GM19395 (cell line): ENCODE measurements around the gene HLA-G.
"Not testable (repeated sequence)": the region's sequence is repeated elsewhere in the genome, so short reads cannot be mapped to it uniquely, and the experiment has no call there.

Experiments used
- ATAC-seq: cut with Tn5 transposase; IDR thresholded peaks from one replicate; pipeline ENCODE4 v1.9.1; 2021; ENCODE audit warnings: mild to moderate bottlenecking, moderate library complexity; ENCODE audit not compliant: unreplicated experiment

HLA-G gene

DNA sequence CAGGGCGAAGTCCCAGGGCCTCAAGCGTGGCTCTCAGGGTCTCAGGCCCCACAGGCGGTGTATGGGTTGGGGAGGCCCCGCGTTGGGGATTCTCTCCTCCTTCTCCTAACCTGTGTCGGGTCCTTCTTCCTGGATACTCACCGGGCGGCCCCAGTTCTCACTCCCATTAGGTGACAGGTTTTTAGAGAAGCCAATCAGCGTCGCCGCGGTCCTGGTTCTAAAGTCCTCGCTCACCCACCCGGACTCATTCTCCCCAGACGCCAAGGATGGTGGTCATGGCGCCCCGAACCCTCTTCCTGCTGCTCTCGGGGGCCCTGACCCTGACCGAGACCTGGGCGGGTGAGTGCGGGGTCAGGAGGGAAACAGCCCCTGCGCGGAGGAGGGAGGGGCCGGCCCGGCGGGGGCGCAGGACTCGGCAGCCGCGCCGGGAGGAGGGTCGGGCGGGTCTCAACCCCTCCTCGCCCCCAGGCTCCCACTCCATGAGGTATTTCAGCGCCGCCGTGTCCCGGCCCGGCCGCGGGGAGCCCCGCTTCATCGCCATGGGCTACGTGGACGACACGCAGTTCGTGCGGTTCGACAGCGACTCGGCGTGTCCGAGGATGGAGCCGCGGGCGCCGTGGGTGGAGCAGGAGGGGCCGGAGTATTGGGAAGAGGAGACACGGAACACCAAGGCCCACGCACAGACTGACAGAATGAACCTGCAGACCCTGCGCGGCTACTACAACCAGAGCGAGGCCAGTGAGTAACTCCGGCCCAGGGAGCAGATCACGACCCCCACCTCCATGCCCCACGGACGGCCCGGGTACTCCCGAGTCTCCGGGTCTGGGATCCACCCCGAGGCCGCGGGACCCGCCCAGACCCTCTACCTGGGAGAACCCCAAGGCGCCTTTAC is at the start of gene HLA-G:
Gene HLA-G, plus strand, starts transcription at position 247 of the 892 bp plus-strand sequence. Its CDS starts 20 bp downstream, at position 267.
- ATAC-seq = no peak

- ATAC-seq = not testable (repeated sequence)
Measured at GRCh38 chr6:29780019-29780698, 47.5 kb upstream of the HLA-G start.

- no peak for ATAC-seq
Measured at GRCh38 chr6:29789176-29789575, 38.4 kb upstream of the HLA-G start.

DNA sequence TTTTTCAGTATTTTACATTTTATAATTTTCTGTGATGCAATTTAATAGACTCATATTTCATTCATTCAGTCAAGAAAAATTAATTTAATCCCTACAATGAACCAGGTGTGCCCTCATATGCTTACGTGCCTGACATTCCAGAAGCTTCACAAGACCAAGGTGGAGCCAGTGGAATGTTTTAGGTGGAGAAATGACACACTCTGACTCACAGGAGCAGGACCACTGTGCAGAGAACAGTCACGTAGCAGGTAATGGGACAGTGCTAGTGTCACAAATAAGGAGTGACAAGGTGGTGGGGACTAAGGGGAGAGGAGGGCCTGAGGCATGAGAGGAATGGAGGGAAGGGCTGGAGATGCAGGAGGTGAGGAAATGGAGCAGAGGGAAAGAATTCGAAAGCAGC is 37.0 kb upstream of the HLA-G start:
- ATAC-seq = no peak

GRCh38 chr6:29791162-29791561 is 36.5 kb upstream of the HLA-G start:
- no peak for ATAC-seq

- no peak for ATAC-seq
Measured at GRCh38 chr6:29791786-29792122, 35.9 kb upstream of the HLA-G start.

DNA sequence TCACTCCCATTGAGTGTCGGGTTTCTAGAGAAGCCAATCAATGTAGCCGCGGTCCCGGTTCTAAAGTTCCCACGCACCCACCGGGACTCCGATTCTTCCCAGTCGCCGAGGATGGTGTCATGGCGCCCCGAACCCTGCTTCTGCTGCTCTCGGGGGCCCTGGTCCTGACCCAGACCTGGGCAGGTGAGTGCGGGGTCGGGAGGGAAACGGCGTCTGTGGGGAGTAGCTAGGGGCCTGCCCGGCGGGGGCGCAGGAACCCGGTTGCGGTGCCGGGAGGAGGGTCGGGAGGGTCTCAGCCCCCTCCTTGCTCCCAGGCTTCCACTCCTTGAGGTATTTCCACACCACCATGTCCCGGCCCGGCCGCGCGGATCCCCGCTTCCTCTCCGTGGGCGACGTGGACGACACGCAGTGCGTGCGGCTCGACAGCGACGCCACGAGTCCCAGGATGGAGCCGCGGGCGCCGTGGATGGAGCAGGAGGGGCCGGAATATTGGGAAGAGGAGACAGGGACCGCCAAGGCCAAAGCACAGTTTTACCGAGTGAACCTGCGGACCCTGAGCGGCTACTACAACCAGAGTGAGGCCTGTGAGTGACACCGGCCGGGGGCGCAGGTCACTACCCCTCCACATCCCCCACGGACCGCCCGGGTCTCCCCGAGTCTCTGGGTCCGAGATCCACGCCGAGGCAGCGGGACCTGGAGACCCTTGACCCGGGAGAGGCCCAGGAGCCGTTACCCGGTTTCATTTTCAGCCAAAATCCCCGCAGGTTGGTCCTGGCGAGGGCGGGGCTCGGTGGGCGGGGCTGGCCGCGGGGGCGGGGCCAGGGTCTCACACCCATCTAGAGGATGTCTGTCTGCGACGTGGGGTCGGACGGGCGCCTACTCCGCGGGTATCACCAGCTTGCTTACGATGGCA is 35.2 kb upstream of the HLA-G start:
- no peak for ATAC-seq

DNA sequence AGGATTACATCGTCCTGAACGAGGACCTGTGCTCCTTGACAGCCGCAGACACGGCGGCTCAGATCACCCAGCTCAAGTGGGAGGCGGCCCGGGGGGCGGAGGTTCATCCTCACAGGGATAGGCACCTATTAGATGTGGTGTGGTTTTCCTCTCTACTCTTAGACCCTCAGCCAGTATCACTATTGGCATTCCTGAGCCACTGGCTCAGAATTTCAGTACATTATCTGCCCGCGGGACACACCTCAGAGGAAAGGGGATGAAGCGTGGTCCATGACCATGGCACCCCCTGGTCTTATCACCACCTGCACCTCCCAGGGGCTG is 34.6 kb upstream of the HLA-G start:
- ATAC-seq = no peak

GRCh38 chr6:29793796-29794195 is 33.8 kb upstream of the HLA-G start:
- ATAC-seq = no peak

DNA sequence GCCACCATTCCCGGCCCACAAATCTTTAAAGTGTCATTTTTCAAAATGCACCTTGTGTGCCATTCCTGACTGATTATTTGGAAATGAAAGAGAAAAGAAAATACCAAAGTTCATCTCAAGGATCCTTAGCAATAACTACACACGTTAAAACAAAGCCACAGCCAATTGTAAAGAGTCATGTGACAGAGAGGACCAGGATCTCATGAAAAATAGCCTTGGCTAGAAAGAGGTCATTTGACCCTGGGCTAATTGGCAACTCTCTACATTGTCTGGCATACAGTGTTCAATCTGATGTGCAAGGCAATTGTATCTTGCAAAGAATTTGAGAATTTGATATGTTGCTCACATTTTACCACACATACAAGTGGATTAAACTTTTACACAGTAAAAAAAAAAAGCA is 31.6 kb upstream of the HLA-G start:
- ATAC-seq = no peak

GRCh38 chr6:29797135-29797534 is 30.5 kb upstream of the HLA-G start:
- no peak for ATAC-seq

- ATAC-seq = no peak
Measured at GRCh38 chr6:29797966-29798365, 29.7 kb upstream of the HLA-G start.

GRCh38 chr6:29800254-29800653 is 27.4 kb upstream of the HLA-G start:
- ATAC-seq = no peak

DNA sequence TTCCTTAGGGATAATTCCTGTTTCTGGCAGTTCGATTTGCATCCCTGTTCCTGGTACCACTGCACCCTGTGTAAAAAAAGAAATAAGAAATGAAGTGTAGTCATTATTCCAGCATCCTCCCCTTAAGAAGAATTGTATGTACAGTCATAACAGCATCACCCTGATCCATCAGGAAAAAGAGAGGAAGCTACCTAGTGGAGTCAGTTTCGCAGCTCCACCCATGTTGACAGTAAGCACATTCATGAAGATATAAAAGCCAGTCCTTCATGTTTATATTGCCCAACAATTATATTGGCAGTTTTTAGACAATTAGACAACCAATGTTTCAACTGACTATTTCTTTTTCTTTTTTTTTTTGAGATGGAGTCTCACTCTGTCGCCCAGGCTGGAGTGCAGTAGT is 21.2 kb upstream of the HLA-G start:
- no peak for ATAC-seq

DNA sequence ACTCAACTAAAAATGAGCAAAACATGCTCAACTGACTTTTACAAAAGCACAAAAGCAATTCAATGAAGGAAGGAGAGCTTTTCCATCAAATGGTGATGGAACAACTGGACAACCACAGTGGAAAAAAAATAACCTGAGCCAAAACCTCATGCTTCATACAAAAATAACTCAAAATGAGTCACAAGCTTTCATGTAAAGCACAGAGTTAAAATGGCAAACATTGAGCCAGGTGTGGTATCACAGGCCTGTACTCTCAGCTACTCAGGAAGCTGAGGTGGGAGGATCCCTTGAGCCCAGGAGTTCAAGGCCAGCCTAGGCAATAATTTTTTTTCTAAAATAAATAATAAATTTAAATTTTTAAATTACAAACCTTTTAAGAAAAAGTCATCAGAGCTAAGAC is 18.4 kb upstream of the HLA-G start:
- no peak for ATAC-seq

- ATAC-seq = no peak
Measured at GRCh38 chr6:29810371-29810770, 17.3 kb upstream of the HLA-G start.

- no peak for ATAC-seq
Measured at GRCh38 chr6:29811377-29811776, 16.2 kb upstream of the HLA-G start.

GRCh38 chr6:29813066-29813465 is 14.6 kb upstream of the HLA-G start:
- ATAC-seq = no peak

DNA sequence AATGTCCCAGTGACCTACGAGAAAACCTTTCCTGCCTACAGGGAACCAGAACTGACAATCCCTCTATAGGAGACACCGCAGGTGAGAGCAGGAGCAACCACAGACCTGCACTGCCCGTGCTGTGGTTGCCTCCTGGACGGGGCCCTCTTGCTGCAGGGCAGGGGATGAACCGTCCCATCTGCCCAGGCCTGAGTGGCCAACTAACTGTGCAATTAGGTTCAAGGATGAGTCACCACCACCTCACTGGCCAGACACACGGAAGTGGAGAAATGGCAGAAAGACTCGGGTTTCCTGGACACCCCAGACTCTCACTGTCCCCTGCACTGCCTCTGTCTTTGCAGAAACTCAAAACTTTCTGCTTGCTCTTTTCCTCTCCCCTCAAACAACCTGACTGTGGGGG is 13.8 kb upstream of the HLA-G start:
- ATAC-seq = no peak

DNA sequence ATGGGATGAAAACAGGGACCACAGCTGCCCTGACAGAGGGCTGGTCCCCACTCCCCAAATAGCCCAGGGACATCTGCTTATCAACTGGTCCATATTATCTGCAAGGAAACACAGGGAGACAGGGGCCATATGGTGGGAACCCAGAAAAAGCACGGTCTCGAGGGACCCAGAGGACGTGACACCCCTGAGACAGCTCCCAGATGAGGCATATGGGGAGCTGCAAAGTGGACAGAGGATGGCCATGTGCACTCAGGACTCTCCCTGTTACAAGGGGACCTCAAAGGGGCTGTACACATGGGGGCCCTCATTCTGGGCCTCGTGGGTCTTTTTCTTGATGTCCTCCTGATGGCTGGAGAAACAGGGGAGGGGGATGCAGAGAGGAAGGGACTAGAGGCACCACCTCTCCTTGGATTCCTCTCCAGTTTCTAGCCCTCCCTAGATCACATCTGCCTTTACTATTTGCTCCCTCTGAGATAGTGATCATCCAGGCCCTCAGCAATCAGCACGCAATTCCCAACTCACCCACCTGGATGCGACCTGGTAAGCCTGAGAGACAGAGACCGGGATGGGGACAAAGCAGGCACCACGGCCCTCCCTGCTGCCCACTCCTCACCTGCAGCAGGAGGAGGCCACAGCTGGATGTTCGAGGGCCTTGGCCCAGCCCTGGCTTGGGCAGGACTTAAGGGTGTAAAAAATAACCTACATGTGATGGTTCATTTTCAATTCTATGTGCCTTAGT is 13.1 kb upstream of the HLA-G start:
- ATAC-seq = no peak
